ENCODE measurements around the gene GPC4. TPM values are rescaled to one million over a fixed set of nuclear protein-coding genes. Genes with fewer than 3 reads are reported as not detected.

GPC4 gene
- total and polyA plus RNA-seq, 4 donors: 19.5 to 60.4 (median 29.1) TPM

- ATAC-seq (ENCODE audit: insufficient read depth, low FRiP score) (no peak), DNase-seq (no peak)
- Histone ChIP-seq H3K4me3 (no peak overlapping the region), H3K9me3 (ENCODE audit: control insufficient read depth in 4 of 4, insufficient read depth in 3 of 4, low read length in 3 of 4) (peaks cover 0 to 8% (median 2%) of the 10 kb centered on the region in 4 donors), H3K9ac (ENCODE audit: insufficient read depth in 1 of 2, low read length in 2 of 2) (no peak overlapping the region), H3K36me3 (ENCODE audit: control insufficient read depth in 4 of 4, insufficient read depth in 4 of 4, low read length in 4 of 4) (no peaks in the 10 kb centered on the region), H3K4me1 (ENCODE audit: control insufficient read depth in 5 of 5, insufficient read depth in 5 of 5, low read length in 5 of 5) (peaks cover 0 to 12% (median 4%) of the 10 kb centered on the region in 5 donors), H3K27me3 (ENCODE audit: control insufficient read depth in 3 of 3, insufficient read depth in 3 of 3, low read length in 2 of 3) (peaks cover 0 to 3% (median 3%) of the 10 kb centered on the region in 3 donors), H3K27ac (ENCODE audit: low read depth in 1 of 2, low read length in 1 of 2) (no peak overlapping the region)
- no peak for TF ChIP-seq CTCF (IDR thresholded peaks at IDR 0.05; ENCODE audit: control extremely low read depth, extremely low read depth)
- WGBS, 2 donors: 72 to 87% methylated on average over 5 of the region's 5 CpGs
These were observed 164.1 kb downstream of the GPC4 start for GRCh38 chrX:133251204-133251603.

- no peak overlapping the region for H3K27ac ChIP-seq (ENCODE audit: low read depth in 1 of 2, low read length in 1 of 2)
- no peaks in the 10 kb centered on the region for H3K36me3 ChIP-seq (ENCODE audit: control insufficient read depth in 4 of 4, insufficient read depth in 4 of 4, low read length in 4 of 4)
- no peak for ATAC-seq (ENCODE audit: insufficient read depth, low FRiP score)
- peak; percentile 17 to 72 (median 62) for DNase-seq
- no peak overlapping the region for H3K4me3 ChIP-seq
- 76 to 77% methylated on average over 5 of the region's 5 CpGs for WGBS, 2 donors
- TF ChIP-seq CTCF (IDR thresholded peaks at IDR 0.05; ENCODE audit: control extremely low read depth, extremely low read depth): no peak
- H3K9me3 ChIP-seq (ENCODE audit: control insufficient read depth in 4 of 4, insufficient read depth in 3 of 4, low read length in 3 of 4): peaks cover 0 to 12% (median 5%) of the 10 kb centered on the region in 4 donors
- H3K4me1 ChIP-seq (ENCODE audit: control insufficient read depth in 5 of 5, insufficient read depth in 5 of 5, low read length in 5 of 5): peaks cover 0 to 12% (median 4%) of the 10 kb centered on the region in 5 donors
- peaks cover 0 to 3% (median 3%) of the 10 kb centered on the region in 3 donors for H3K27me3 ChIP-seq (ENCODE audit: control insufficient read depth in 3 of 3, insufficient read depth in 3 of 3, low read length in 2 of 3)
- no peak overlapping the region for H3K9ac ChIP-seq (ENCODE audit: insufficient read depth in 1 of 2, low read length in 2 of 2)
These were observed 164.8 kb downstream of the GPC4 start for GRCh38 chrX:133250184-133251100.

Other genes with a start within 250 kb of the GPC4 start
- not detected for gene TFDP3, start 197.1 kb downstream of the GPC4 start, total RNA-seq
- not detected for gene TFDP3, start 197.1 kb downstream of the GPC4 start, polyA plus RNA-seq